HepG2 (cell line): Measurements from ENCODE around the gene TAF6. TPM values are rescaled to one million over a fixed set of nuclear protein-coding genes. Genes with fewer than 3 reads are reported as not detected.

ENCODE experiments used
- CEBPB ChIP-seq: IDR thresholded peaks from 2 replicates; pipeline ENCODE4 v1.6.1; 2011; ENCODE audit warnings: low read depth, low read length, improper control_type of control experiment, borderline replicate concordance
- CHD2 ChIP-seq: IDR thresholded peaks from 2 replicates; pipeline ENCODE4 v1.6.1; 2011; ENCODE audit warnings: low read depth, low read length, improper control_type of control experiment
- FOXK2 ChIP-seq: fragments of 450-650 bp; IDR thresholded peaks from 2 replicates; pipeline ENCODE4 v1.6.1; 2016
- GATAD1 ChIP-seq: IDR thresholded peaks from 2 replicates; pipeline ENCODE4 v1.6.1; 2016; ENCODE audit warnings: missing genetic modification reagents, missing compliant biosample characterization
- GATAD2A ChIP-seq: IDR thresholded peaks from 2 replicates; pipeline ENCODE4 v1.6.1; 2016
- GTF2F1 ChIP-seq: fragments of 150-350 bp; IDR thresholded peaks from 2 replicates; pipeline ENCODE4 v1.6.1; 2014; ENCODE audit warnings: low read length
- HNRNPUL1 ChIP-seq: fragments of 200-400 bp; formaldehyde crosslinking; IDR thresholded peaks from 2 replicates; pipeline ENCODE4 v1.6.1; 2017; ENCODE audit warnings: low read depth, mild to moderate bottlenecking, low read length, moderate library complexity
- KLF9 ChIP-seq: IDR thresholded peaks from 2 replicates; pipeline ENCODE4 v1.6.1; 2016; ENCODE audit warnings: low read depth
- MZF1 ChIP-seq: sonication (generic); formaldehyde crosslinking; IDR thresholded peaks from 2 replicates; pipeline ENCODE4 v1.8.1; 2023; ENCODE audit warnings: mild to moderate bottlenecking, missing genetic modification reagents, borderline replicate concordance
- NFIC ChIP-seq: IDR thresholded peaks from 2 replicates; pipeline ENCODE4 v1.6.1; 2012; ENCODE audit warnings: mild to moderate bottlenecking, low read length, inconsistent platforms
- NFKBIZ ChIP-seq: IDR thresholded peaks from 2 replicates; pipeline ENCODE4 v1.6.1; 2018; ENCODE audit warnings: missing genetic modification reagents, missing compliant biosample characterization
- NKX3-1 ChIP-seq: sonication (generic); formaldehyde crosslinking; IDR thresholded peaks from 2 replicates; pipeline ENCODE4 v1.5.0; 2020; ENCODE audit warnings: missing genetic modification reagents
- PPARG ChIP-seq: conservative IDR thresholded peaks from 2 replicates; pipeline ENCODE4 v1.6.1; 2016; ENCODE audit warnings: missing biosample characterization, missing genetic modification reagents
- RAD21 ChIP-seq: fragments of 450-650 bp; formaldehyde crosslinking; IDR thresholded peaks from 2 replicates; pipeline ENCODE4 v1.5.0; 2020; ENCODE audit warnings: mild to moderate bottlenecking
- RCOR2 ChIP-seq: IDR thresholded peaks from 2 replicates; pipeline ENCODE4 v1.6.1; 2016; ENCODE audit warnings: missing biosample characterization, missing genetic modification reagents
- REL ChIP-seq: sonication (generic); formaldehyde crosslinking; conservative IDR thresholded peaks from 2 replicates; pipeline ENCODE4 v1.8.0; 2022; ENCODE audit warnings: mild to moderate bottlenecking, missing genetic modification reagents, moderate library complexity
- RXRB ChIP-seq: IDR thresholded peaks from 2 replicates; pipeline ENCODE4 v1.6.1; 2016; ENCODE audit warnings: borderline replicate concordance, missing genetic modification reagents, missing compliant biosample characterization
- SKIL ChIP-seq: sonication (generic); formaldehyde crosslinking; IDR thresholded peaks from 2 replicates; pipeline ENCODE4 v1.8.0; 2022; ENCODE audit warnings: missing genetic modification reagents, mild to moderate bottlenecking, moderate library complexity, borderline replicate concordance
- SMAD1 ChIP-seq: sonication (generic); formaldehyde crosslinking; IDR thresholded peaks from 2 replicates; pipeline ENCODE4 v1.4.0; 2020; ENCODE audit warnings: missing genetic modification reagents, low read depth, mild to moderate bottlenecking, borderline replicate concordance
- SP1 ChIP-seq, 2 experiments: fragments of 450-650 bp in 1 of 2; sonication (generic) in 1 of 2; formaldehyde crosslinking in 1 of 2; IDR thresholded peaks; 2 replicates each; pipeline versions ENCODE4 v1.4.0 to v1.6.1; 2016 to 2020; ENCODE audit warnings: missing genetic modification reagents in 1 of 2
- TGIF2 ChIP-seq: IDR thresholded peaks from 2 replicates; pipeline ENCODE4 v1.6.1; 2016; ENCODE audit warnings: control low read depth, missing compliant biosample characterization
- ZKSCAN1 ChIP-seq: fragments of 150-350 bp; IDR thresholded peaks from 2 replicates; pipeline ENCODE4 v1.6.1; 2014; ENCODE audit warnings: low read length
- ZNF326 ChIP-seq: sonication (generic); formaldehyde crosslinking; IDR thresholded peaks from 2 replicates; pipeline ENCODE4 v1.4.0; 2020; ENCODE audit warnings: missing genetic modification reagents, borderline replicate concordance
- ZNF33B ChIP-seq: sonication (generic); formaldehyde crosslinking; IDR thresholded peaks from 2 replicates; pipeline ENCODE4 v1.5.1; 2020; ENCODE audit warnings: mild to moderate bottlenecking, missing genetic modification reagents
- ZNF446 ChIP-seq: sonication (generic); formaldehyde crosslinking; IDR thresholded peaks from 2 replicates; pipeline ENCODE4 v1.5.0; 2020; ENCODE audit warnings: mild to moderate bottlenecking, missing genetic modification reagents
- ZNF703 ChIP-seq: sonication (generic); formaldehyde crosslinking; IDR thresholded peaks from 2 replicates; pipeline ENCODE4 v1.5.1; 2020; ENCODE audit warnings: missing genetic modification reagents, mild to moderate bottlenecking, moderate library complexity, borderline replicate concordance
- ZNF768 ChIP-seq: sonication (generic); formaldehyde crosslinking; IDR thresholded peaks from 2 replicates; pipeline ENCODE4 v1.4.0; 2020; ENCODE audit warnings: missing genetic modification reagents
- ZNF772 ChIP-seq: sonication (generic); formaldehyde crosslinking; IDR thresholded peaks from 2 replicates; pipeline ENCODE4 v1.5.0; 2020; ENCODE audit warnings: mild to moderate bottlenecking, missing genetic modification reagents
- ZSCAN5A ChIP-seq: sonication (generic); formaldehyde crosslinking; IDR thresholded peaks from 2 replicates; pipeline ENCODE4 v1.8.0; 2022; ENCODE audit warnings: mild to moderate bottlenecking, missing genetic modification reagents, borderline replicate concordance
- polyA plus RNA-seq, 8 experiments: library from polyadenylated mRNA; depleted of rRNA in 3 of 8; stranded (reverse) in 7 of 8; unstranded in 1 of 8; fragments of >200 nt; fragmentation: Illumina TruSeq in 4 of 8; extraction: Trizol in 4 of 8; gene quantifications; 2 replicates each; pipeline versions ENCODE4 v1.2.1 to v1.2.3, GENCODE V29; 2011 to 2016; ENCODE audit warnings: low read depth in 4 of 8, missing spikeins in 1 of 8, mixed read lengths in 1 of 8; ENCODE audit not compliant: insufficient read depth in 1 of 8
- total RNA-seq, 5 experiments: library from RNA; depleted of rRNA; stranded (reverse); fragments of >200 nt; fragmentation: Illumina TruSeq; extraction: Trizol; gene quantifications; 2 replicates each; pipeline ENCODE4 v1.2.3, GENCODE V29; 2016; ENCODE audit warnings: low read depth in 1 of 5

TAF6 gene
- total and polyA plus RNA-seq, 2 of the 13 experiments (the other 11 are each of a cell fraction or from before 2014, with no cell fraction given): 12.9 to 18.8 TPM

- TF ChIP-seq NFIC: no peak
- TF ChIP-seq SP1 (IDR thresholded peaks at IDR 0.05): no peak
- peak; percentile 29; the same call in 1 of the 2 replicates for TF ChIP-seq SP1 (CRISPR knock-in tag; IDR thresholded peaks at IDR 0.05)
- TF ChIP-seq GATAD1 (CRISPR knock-in tag): peak; percentile 18; the same call in 1 of the 2 replicates
- TF ChIP-seq HNRNPUL1: no peak
- TF ChIP-seq RXRB (CRISPR knock-in tag): no peak; the same call in 1 of the 2 replicates
- TF ChIP-seq ZNF768 (CRISPR knock-in tag): no peak
- TF ChIP-seq ZNF703 (CRISPR knock-in tag): peak; percentile 68; the same call in 1 of the 2 replicates
- TF ChIP-seq ZNF33B: no peak
- TF ChIP-seq ZNF326 (CRISPR knock-in tag): no peak
- no peak; the same call in 1 of the 2 replicates for TF ChIP-seq ZNF772 (CRISPR knock-in tag)
- no peak for TF ChIP-seq RCOR2 (CRISPR knock-in tag)
- TF ChIP-seq ZKSCAN1: no peak
- peak; percentile 79; the same call in 1 of the 2 replicates for TF ChIP-seq REL (CRISPR knock-in tag)
- TF ChIP-seq CEBPB: no peak; the same call in 1 of the 2 replicates
- 0 out of 2 replicates have a peak, but pooled peaks have one; percentile 44 for TF ChIP-seq CHD2
- TF ChIP-seq ZSCAN5A (CRISPR knock-in tag): no peak
- TF ChIP-seq TGIF2 (CRISPR knock-in tag): no peak; the same call in 1 of the 2 replicates
- TF ChIP-seq SKIL (CRISPR knock-in tag): 0 out of 2 replicates have a peak, but pooled peaks have one; percentile 7
- no peak for TF ChIP-seq MZF1 (CRISPR knock-in tag)
- peak; percentile 29; the same call in 1 of the 2 replicates for TF ChIP-seq SMAD1 (CRISPR knock-in tag)
- TF ChIP-seq GATAD2A (CRISPR knock-in tag): no peak; the same call in 1 of the 2 replicates
- no peak for TF ChIP-seq GTF2F1
- TF ChIP-seq ZNF446: no peak; the same call in 1 of the 2 replicates
- peak; percentile 94 for TF ChIP-seq FOXK2
- TF ChIP-seq KLF9 (CRISPR knock-in tag): no peak
- TF ChIP-seq PPARG (CRISPR knock-in tag): no peak
- TF ChIP-seq NFKBIZ (CRISPR knock-in tag): no peak
- TF ChIP-seq NKX3-1 (CRISPR knock-in tag): peak; percentile 70; the same call in 1 of the 2 replicates
- TF ChIP-seq RAD21 (CRISPR knock-in tag): no peak
Observed at GRCh38 chr7:100126931-100127865, 8.0 kb upstream of the TAF6 start, which contains the start of gene MBLAC1 (continued).
